Stimulated activated CD8-positive, alpha-beta memory T cell treated with anti-CD3 and anti-CD28 coated beads, Interleukin-7, amount 100 ng/mL, for 4 hours (primary cell): Measurements from ENCODE around the gene MOCOS.

ENCODE experiments used
- DNase-seq, 2 donors: peaks; one replicate each; pipeline ENCODE4 v3.0.0-alpha.2; 2020; ENCODE audit warnings: low read depth in 2 of 2

Gene MOCOS

DNA sequence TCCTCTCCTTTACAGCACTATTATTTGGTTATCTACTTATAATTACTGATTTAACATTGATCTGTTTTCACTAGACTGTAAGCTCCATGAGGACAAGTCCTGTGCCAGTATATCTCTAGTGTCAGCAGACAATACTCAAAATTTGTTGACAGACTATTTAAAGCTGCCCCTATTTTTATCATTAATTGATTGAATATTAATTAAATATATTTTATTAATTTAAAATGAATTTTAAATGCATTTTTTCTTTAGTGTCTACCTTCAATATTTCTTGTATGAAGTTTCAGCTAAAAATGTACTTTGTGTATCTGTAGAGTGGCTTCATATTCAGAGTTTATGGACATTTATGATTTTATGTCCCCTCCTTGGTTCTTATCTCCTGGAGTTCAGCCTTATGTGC is 83.9 kb downstream of the MOCOS start:
- DNase-seq = no peak

DNA sequence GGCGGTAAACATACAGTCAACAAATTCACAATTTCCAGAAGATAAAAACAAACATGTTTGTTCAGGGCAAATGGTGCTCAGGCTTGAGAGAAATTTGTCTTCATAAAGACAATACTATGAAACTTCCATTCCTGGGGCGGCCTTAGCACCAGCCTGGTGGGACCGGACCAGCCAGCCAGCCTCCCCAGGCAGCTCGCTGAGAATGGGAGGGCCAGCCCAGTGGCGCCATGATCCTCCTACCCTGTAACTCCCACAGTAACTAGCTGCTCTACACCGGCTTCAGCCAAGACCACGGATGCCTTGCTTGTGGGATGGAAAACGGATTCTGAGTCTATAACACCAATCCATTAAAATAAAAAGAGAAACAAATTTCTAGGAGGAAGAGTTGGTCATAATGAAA is 86.0 kb downstream of the MOCOS start:
- no peak for DNase-seq

DNA sequence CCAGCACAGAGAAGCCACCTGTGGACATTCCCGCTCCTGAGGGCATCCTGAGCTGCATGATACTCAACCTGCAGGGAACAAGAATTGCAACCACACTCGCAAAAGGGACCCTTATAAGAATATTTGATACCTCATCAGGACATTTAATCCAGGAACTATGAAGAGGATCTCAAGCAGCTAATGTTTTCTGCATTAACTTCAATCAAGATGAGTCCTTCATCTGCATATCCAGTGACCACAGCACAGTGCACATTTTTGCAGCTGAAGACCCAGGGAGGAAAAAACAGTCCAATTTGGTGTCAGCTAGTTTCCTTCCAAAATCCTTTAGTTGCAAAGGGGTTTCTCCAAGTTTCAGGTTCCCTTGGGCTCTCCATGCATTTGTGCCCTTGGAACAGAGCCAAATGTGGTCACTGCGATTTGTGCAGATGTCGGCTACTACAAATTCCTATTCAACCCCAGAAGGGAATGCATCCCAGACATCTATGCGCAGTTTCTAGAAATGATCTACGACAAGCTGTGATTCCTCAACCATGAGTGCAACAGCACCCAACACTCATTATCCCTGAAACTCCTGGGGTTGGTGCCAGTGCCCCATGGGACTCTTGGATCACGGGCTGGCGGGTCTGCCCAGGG is 86.9 kb downstream of the MOCOS start:
- no peak for DNase-seq

DNA sequence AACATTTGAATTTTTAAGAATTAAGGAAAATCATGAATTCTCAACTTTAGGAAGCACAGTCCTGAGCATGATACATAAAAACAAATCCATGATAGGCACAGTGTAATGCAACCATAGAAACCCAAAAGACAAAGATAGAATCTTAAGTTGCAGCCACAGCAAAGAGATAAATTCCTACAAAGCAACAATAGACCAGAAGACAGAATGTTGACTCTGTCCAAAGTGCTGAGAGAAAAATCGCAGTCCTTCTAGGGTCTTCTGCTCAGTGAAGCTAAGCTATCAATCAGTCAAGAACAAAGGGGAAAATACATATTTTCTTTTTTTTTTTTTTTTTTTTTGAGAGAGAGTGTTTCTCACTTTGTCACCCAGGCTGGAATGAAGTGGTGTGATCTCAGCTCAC is 88.3 kb downstream of the MOCOS start:
- no peak for DNase-seq

DNA sequence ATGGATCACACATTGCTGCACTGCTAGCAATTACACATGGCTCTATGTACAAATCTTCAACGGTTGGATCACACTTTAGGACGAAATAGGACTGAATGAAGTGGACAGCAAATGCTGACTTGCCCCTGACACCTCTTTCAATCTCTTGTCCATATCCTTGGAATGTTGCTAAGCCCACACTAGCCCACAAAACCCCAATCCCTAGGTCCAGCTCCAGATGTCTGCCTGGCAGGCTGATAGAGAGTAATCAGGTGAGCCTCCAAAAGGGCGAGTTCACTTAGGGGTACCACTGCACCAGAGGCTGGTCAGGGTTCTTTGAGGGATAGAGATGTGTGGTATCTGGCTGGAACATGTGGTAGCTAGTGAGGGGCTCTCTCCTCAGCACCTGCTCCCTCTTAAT is 91.7 kb downstream of the MOCOS start:
- DNase-seq = no peak

DNA sequence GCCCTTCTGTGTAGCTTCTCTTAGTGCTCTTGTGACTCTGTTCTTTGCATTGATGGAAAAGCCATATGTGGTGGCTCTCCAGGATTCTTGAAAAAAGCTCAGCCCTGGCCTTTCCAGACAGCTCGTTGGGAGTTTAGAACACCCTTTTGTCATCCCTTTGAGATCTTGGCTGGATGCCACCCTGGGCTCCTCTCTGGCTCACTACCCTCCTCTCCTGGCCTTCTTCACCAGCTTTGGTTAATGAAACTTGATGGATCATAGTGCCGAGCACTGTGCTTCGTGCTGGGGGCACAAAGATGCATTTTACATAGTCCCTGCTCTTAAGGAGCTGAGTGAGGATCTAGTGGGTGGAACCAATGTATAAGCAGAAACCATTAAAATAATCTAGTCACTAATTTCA is 94.6 kb downstream of the MOCOS start:
- no peak for DNase-seq

DNA sequence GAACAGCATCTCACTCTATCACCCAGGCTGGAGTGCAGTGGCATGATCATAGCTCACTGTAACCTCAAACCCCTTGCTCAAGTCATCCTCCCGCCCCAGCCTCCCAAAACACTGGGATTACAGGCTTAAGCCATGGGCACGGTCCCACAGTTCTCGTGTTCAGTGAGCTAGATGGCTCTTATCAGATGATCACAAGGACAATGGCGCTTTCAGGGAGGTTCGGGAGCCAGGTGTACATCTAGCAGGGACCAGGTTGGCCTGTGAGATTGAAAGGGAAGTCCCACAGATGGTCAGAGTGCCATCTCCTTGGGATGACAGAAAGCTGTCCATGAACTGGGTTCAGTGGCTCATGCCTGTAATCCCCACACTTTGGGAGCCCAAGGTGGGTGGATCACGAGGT is 96.2 kb downstream of the MOCOS start:
- no peak for DNase-seq

DNA sequence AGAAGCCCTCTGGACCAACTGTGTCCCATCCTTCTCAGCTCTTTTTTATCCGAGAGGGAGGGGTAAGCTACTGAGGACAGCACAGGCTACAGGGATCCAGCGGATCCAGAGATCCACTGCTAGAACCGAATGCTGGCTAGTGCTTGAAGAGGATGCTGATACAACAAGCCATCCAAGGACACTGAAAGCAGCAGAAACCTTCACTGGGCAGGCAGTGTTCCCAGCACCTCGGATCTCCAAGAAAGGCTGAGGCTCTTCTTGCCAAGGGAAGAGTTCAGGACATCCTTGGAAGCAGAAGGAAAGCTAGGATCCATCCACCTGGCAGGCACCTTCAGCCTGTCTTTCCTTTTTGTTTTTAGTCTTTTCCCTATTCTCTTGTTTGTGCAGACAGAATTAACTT is 97.0 kb downstream of the MOCOS start:
- no peak for DNase-seq

DNA sequence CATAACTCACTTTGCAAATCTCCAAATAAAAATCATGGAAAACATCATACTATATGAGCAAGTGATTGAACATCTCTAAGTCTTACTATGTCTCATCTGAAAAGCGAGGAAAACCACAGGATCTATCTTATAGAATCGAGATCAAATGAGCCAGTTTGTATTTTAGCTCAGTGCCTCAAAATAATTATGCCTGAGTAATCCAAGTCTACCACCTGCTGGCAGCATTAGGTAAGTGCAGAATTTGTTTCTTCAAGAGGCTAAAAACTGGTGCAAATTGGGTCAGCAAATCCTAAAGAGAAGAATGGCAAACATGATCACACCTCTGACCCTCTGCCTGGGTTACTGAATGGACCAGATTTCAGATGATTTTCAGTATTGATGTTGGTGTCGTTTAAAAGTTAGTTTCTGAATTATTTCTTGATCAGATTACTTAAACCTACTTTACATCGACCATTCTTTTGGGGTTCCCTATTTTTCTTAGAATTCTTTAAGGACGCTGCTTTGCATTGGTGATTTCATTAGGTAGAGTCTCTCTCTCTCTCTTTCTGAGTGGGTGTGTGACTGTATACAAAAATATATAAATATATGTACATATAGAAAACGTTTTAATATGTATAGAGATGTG is 97.5 kb downstream of the MOCOS start:
- DNase-seq = peak in 1 of 2 donors; percentile 29

DNA sequence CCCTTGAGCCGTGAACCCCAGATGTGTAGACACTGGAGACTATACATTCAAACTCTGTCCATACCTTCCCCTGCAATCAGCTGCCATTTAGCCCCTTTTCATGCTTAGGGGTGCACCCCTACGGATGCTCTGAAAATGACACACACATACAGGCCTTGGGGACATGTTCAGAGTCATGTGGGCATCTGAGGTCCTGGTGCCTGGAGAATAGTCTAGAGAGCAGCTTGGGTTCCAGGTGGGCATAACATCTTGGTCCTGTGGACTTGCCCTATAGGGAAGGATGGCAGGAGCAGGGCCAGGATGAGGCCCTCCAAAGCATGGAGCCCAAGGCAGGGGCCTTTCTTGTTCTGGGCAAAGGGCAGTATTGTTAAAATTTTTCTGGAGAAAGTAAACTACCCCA is 100.4 kb downstream of the MOCOS start:
- no peak for DNase-seq

DNA sequence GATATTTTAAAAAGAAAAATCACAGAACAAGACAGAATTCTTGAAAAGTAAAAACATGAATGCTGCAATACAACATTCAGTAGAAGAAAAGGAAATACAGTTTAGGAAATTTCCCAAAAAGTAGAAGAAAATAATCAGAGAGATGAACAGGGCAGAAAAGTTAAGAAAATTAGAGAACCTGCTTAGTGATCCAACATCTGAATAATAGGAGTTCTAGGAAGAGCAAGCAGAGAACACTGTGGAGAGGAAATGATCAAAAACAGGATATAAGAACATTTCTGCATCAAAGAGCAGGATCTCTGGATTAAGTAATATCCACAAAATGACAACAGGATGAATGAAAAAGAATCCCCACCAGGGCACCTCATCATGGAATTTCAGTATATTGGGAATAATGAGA is 101.4 kb downstream of the MOCOS start:
- no peak for DNase-seq

DNA sequence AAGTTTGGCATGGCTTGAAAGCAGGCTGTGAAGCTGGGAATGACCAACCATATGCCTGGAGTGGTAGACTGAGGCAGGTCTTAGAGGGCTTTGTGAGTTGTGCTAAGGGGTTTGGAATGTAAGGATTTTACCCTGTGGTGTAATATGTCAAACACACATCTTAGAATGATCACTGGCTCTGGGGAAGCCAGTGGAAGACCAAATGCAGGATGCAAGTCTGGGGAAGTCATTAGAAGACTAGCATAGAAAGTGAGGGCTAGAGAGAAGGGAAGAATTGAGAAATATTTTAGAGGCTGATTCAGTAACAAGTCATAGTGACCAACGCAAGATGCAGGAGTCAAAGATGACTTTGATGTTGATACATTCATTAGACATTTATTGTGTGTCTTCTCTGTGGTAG is 106.7 kb downstream of the MOCOS start:
- DNase-seq = no peak

DNA sequence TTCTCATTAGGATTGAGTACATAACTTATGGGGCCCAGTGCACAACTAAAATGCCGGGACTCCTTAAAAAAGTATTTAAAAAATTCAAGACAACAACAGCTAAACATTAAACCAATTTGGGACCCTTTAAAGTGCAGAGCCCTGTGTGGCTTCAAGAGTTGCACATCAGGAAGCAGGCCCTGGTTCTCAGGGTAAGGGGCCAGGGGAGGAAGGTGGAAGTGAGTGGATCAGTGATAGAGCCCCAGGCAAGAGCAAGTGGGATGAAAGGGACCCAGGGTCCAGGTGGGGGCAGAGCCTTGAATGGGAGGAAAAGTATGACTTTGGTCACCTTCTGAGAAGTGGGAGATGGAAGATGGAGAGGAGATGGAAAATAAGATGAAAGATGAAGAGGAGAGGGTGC is 107.9 kb downstream of the MOCOS start:
- no peak for DNase-seq

DNA sequence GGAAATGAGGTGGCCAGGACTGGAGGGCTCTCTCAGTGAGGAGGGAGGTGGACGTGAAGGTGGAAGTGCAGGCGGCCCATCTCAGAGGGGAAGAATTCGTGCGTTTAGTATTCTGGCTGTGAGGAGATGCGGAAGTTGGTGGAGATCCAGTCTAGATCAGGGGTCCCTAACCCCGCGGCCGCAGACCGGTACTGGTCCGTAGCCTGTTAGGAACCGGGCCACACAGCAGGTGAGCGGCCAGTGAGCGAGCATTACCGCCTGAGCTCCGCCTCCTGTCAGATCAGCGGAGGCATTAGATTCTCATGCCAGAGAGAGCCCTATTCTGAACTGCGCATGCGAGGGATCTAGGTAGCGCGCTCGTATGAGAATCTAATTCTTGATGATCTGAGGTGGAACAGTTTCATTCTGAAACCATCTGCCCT is 108.6 kb downstream of the MOCOS start:
- DNase-seq = no peak

DNA sequence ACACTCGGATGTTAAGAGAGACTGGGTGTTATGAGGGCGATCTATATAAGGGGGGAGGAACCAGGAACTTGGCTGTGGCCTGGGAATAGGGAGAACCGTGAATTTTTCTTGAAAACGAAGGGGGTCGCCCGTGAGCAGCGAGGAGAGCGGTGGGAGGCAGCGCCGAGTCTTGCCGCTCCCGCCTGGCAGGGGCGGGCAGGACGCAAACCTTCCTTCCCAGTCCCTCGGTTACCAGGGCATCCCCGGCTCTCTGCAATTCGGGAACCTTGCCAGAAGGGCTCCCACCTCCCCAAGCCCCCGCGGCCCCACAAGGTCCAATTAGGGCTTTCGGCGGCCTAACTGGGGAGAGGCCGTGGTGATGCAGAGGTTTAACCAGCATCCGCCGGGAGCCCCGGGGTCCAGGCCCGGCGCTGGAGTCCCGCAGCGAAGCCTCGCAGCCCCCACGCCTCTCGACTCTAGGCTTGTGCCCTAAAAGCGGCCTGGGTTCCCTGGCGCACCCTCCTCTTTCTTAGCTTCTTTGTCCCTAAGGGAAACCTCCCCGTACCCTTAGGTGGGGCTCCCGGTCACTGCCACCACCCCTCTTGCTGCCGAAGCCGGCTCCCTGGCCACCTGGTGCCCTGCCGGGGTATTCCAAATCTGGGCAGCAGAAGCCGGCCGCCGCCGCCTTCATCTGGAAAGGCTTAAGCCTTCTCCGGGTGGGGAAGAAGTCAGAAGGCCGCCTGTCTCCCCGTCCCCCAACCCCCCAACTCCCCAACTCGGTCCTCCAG is 109.5 kb downstream of the MOCOS start:
- DNase-seq = no peak

DNA sequence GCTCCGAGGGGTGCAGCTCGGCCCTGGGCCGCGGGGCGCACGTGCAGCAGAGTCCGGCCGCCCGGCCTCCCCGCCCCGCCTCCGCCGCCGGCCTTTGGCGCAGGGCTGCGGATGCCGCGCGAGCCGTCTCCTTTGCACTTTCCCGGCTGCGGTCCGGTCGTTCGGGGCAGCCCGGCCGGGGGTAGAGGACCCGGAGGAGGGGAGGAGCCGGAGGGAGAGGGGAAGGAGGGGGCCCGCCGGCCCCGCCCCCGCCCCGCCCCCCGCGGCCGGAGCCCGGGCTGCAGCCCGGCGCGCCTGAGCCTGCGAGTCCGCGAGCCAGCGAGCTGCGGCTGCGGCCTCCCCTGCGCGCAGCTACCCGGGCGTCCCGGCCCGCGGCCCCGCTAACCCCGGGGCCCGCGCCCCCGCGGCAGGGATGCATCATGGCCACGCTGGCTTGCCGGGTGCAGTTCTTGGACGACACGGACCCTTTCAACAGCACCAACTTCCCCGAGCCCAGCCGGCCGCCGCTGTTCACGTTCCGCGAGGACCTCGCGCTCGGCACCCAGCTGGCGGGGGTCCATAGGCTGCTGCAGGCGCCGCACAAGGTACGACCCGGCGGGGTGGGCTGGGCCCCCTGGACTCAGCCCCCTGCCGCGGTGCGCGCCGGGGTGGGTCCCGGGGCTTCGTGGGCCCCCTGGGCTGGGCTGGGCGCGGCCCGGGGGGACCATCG is 110.3 kb downstream of the MOCOS start, which contains the start of gene FHOD3:
FHOD3 (plus strand) TSS at position 297 of the 709 bp plus-strand sequence; CDS start at position 420, 123 bp downstream.
- DNase-seq = no peak

DNA sequence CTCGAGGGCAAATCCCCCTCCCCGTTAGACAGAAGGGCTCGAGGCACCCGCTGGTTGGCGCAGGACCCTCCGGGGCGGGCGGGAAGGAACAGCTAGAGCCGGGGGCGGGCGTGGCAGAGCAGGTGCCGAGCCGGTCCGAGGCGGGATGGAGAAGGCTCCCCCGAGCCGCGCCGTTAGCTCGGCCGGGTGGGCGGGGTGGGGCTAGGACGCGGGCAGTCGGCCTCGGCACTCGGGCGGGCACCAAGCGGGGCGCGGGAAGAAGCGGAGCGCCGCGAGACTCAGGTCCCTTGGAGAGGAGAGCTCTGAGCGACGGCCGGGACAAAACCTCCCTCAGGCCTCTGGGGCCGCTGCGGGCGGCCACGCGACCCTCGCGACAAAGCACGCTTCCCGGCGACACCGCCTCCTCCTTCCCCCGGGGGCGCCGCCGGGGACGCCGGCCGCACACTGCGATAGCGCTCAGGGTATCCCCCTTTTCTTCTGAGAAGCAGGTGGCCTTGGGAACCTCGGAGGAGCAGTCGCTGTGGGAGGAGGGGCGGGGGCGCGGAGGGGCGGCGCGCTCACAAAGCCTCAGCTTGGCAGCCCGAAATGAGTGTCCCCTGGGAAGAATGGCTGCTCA is 110.9 kb downstream of the MOCOS start:
- no peak for DNase-seq

DNA sequence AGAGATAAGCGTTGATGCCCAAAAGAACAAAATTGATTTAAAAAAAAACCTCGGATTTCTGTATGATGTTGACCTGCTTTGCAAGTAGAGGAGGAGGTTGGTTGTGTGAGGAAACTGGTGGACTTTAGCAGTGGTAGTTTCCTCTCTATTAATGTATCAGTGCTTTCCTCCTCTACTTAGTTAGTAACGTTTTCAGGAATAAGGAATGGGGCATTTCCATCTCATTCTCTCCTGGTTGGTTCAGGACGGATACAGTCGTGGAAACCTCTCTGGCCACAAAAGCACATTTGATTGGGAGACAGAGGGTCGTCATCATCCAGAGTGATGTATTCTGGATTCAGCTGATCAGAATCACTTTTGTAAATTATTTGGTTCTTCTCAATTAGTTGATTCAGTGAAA is 111.7 kb downstream of the MOCOS start:
- no peak for DNase-seq

DNA sequence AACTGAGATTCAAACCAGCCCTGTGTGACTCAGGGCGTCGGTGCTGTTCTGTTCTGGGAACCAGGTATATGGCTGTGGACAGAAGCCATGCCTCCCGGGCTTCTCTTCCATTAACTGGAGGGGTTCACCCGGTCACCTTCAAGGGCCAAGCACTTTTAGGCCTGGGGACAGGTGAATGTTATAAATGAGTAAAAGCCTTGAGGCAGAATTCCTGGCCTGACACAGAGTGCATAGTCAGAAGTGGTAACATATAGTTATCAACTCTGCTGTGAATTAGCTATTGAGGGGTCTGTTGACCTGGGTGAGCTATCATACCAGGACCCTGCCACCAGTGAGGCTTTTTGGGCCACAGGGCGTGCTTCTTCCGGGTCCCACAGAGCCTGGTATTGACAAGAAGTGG is 112.9 kb downstream of the MOCOS start:
- no peak for DNase-seq

DNA sequence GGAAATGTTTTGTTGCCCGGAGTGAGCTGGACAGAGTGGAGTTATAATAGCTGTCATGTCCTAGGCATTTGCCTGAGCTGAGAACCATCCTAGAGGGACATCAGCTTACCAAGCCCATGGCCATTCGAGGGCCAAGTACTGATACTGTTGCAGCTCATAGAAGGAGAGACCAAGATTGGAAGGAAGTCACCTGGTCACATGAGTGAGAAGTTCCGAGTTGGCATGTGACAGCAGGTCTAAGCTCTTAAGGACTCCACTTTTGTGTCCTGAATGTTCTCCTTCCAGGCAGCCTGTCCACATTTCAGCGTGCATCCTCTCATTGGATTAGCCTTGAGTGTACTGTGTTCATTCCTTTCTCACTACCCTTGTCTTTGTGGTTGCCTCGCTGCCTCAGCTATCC is 114.6 kb downstream of the MOCOS start:
- DNase-seq = no peak

DNA sequence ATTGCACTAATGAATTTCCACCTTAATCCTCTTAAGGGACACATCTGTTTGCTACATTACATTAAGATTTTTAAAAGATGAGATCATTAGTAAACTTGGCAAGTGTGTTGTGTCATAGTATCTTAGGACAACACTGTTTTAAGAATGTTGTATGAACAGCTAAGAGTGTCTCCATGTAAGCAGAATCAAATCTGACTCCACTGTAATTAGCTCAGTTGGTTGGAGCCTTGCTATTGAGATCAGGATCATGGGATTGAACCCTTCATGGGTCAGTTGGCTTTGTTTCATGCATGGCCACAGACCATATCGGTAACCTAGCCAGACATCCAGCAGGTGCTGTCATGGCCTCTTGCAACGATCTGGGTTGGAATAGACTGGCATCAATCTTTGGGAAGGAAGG is 115.4 kb downstream of the MOCOS start:
- no peak for DNase-seq

DNA sequence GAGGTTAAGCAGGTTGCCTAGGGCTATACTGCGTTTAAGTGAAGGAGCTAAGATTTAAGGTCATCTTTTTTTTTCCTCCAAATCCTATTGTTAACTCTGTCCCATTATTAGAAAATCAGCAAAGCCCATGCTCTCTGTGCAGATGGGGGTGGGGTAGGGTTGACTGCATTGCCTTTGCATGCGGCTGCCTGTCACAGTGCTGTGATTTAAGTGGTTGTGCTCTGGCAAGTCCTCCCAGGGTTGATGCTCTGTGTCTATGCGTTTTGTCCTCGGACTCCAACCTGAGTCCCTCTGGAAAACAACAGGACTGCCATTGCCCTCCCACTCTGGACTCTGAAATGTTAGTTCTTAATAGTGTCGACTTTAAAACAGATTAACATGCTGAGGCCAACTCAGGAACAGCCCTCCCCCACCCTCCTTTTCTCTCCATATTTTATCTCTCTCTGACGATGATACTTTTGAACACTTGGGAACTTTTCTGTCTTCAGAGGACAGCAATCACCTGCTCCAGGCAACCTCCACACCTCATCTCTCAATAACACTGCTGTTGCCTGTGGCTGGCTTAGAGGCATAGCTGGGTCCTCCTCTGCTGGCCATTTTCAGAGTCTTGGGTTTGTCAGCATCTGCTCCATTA is 116.0 kb downstream of the MOCOS start:
- no peak for DNase-seq
